Endothelial cell of umbilical vein (primary cell): Measurements from ENCODE around the gene MYLK. TPM values are rescaled to one million over a fixed set of nuclear protein-coding genes. Genes with fewer than 3 reads are reported as not detected.

Experiments used
- BruUV-seq: library from RNA; stranded (reverse); fragments of 400-500 nt; replicated peaks from 2 replicates; lab custom pipeline; 2021; lab: Mats Ljungman, UMichigan
- CTCF ChIA-PET: fragments of 300-600, 350-600 bp; sonication (Branson Sonifier 250); formaldehyde crosslinking; loops from one replicate; lab custom pipeline; 2021; ENCODE audit warnings: antibody characterized with exemption, inconsistent platforms; lab: Charles Lee
- POLR2A ChIA-PET: fragments of 300-600, 350-600 bp; sonication (Branson Sonifier 250); formaldehyde crosslinking; loops from one replicate; lab custom pipeline; 2021; ENCODE audit warnings: antibody characterized with exemption, inconsistent platforms; lab: Charles Lee
- DNase-seq: peaks from one replicate; pipeline ENCODE4 v3.0.0-alpha.2; 2011; ENCODE audit warnings: low read depth, low spot score
- FAIRE-seq: peaks from 2 replicates; lab custom pipeline; 2011; peaks lifted over from hg19 to GRCh38; lab: Jason Lieb, UNC
- H2AFZ ChIP-seq: 2 replicates; pipeline ENCODE4 v1.6.0; 2012; ENCODE audit warnings: low read depth, low read length, control low read depth, inconsistent platforms
- H3K27ac ChIP-seq: 2 replicates; pipeline ENCODE4 v1.5.1; 2011; ENCODE audit warnings: low read depth, mild to moderate bottlenecking, control low read depth, low read length, moderate library complexity; ENCODE audit not compliant: insufficient read depth
- H3K27me3 ChIP-seq, 2 experiments: 2 replicates each; pipeline versions ENCODE4 v1.6.0 to v1.6.1; 2011; ENCODE audit warnings: low read length in 2 of 2, mixed read lengths in 1 of 2; ENCODE audit not compliant: control insufficient read depth in 2 of 2, insufficient read depth in 2 of 2
- H3K36me3 ChIP-seq, 2 experiments: 2 replicates in 1 of 2; 3 replicates in 1 of 2; pipeline ENCODE4 v1.5.1; 2011; ENCODE audit warnings: low read length in 2 of 2, mild to moderate bottlenecking in 1 of 2, moderate library complexity in 1 of 2; ENCODE audit not compliant: control insufficient read depth in 2 of 2, insufficient read depth in 2 of 2; ENCODE audit errors: extremely low read depth in 1 of 2
- H3K4me1 ChIP-seq: 3 replicates; pipeline ENCODE4 v1.5.1; 2011; ENCODE audit warnings: mild to moderate bottlenecking, low read length; ENCODE audit not compliant: control insufficient read depth, insufficient read depth; ENCODE audit errors: extremely low read depth
- H3K4me2 ChIP-seq: 2 replicates; pipeline ENCODE4 v1.6.1; 2011; ENCODE audit warnings: low read length, control low read depth, mixed read lengths; ENCODE audit not compliant: insufficient read depth
- H3K4me3 ChIP-seq, 3 experiments: fragments of 200-600 bp in 1 of 3; sonication (generic), shearing (Covaris generic) in 1 of 3; replicated peaks in 1 of 3; 2 replicates each; pipeline ENCODE4 v1.5.1; 2011 to 2016; ENCODE audit warnings: control low read depth in 3 of 3, low read length in 3 of 3, mild to moderate bottlenecking in 2 of 3, inconsistent platforms in 1 of 3, low read depth in 1 of 3, moderate library complexity in 1 of 3; ENCODE audit not compliant: insufficient read depth in 1 of 3
- H3K79me2 ChIP-seq: 2 replicates; pipeline ENCODE4 v1.6.0; 2012; ENCODE audit warnings: low read length, inconsistent platforms; ENCODE audit not compliant: control insufficient read depth, insufficient read depth
- H3K9ac ChIP-seq: replicated peaks from 2 replicates; pipeline ENCODE3; 2011; ENCODE audit warnings: low read length, control low read depth; ENCODE audit not compliant: insufficient read depth; ENCODE audit errors: extremely low read depth
- H3K9me1 ChIP-seq: replicated peaks from 3 replicates; pipeline ENCODE4 v1.6.0; 2011; ENCODE audit warnings: mild to moderate bottlenecking, low read length; ENCODE audit not compliant: control insufficient read depth, insufficient read depth; ENCODE audit errors: extremely low read depth
- H3K9me3 ChIP-seq: replicated peaks from 2 replicates; pipeline ENCODE4 v1.5.1; 2012; ENCODE audit warnings: low read length, inconsistent platforms; ENCODE audit not compliant: control insufficient read depth, insufficient read depth
- H4K20me1 ChIP-seq: replicated peaks from 2 replicates; pipeline ENCODE3; 2011; ENCODE audit warnings: mild to moderate bottlenecking, low read length; ENCODE audit not compliant: control insufficient read depth, insufficient read depth; ENCODE audit errors: extremely low read depth
- EZH2 ChIP-seq: IDR thresholded peaks from 2 replicates; pipeline ENCODE4 v1.6.1; 2012; ENCODE audit warnings: borderline replicate concordance, low read depth, mild to moderate bottlenecking, moderate library complexity, low read length, inconsistent platforms; ENCODE audit not compliant: severe bottlenecking
- FOS ChIP-seq: IDR thresholded peaks from 2 replicates; pipeline ENCODE4 v1.6.1; 2011; ENCODE audit warnings: mild to moderate bottlenecking, low read length, moderate library complexity, borderline replicate concordance; ENCODE audit not compliant: insufficient read depth
- JUN ChIP-seq: IDR thresholded peaks from 2 replicates; pipeline ENCODE4 v1.6.1; 2011; ENCODE audit warnings: borderline replicate concordance, low read depth; ENCODE audit not compliant: insufficient read length, insufficient read depth
- MYC ChIP-seq: IDR thresholded peaks from one replicate; pipeline ENCODE4 v1.6.1; 2011; ENCODE audit warnings: mild to moderate bottlenecking, low read depth, low read length
- POLR2A ChIP-seq: IDR thresholded peaks from 2 replicates; pipeline ENCODE4 v1.6.1; 2012; ENCODE audit warnings: low read depth, mild to moderate bottlenecking, control low read depth, low read length
- POLR2AphosphoS5 ChIP-seq: IDR thresholded peaks from 2 replicates; pipeline ENCODE4 v1.6.1; 2012; ENCODE audit warnings: low read depth, mild to moderate bottlenecking, control low read depth, low read length, moderate library complexity; ENCODE audit not compliant: insufficient read depth
- dilution Hi-C: fragments of 300-500 bp; cut with MboI; formaldehyde crosslinking; loops from one replicate; pipeline ENCODE4 v1.15.0; 2019; ENCODE audit warnings: low sequenced_read_pairs; ENCODE audit not compliant: extremely low pct_ligation_motif_present
- intact Hi-C: fragments of 100-400 bp; cut with micrococcal nuclease; formaldehyde crosslinking; loops from one replicate; pipeline ENCODE4 v1.10.0; 2022
- polyA plus RNA-seq, 4 experiments: library from polyadenylated mRNA; depleted of rRNA in 3 of 4; stranded (reverse) in 3 of 4; unstranded in 1 of 4; fragments of >200 nt; gene quantifications; 2 replicates each; pipeline versions ENCODE4 v1.2.1 to v1.2.3, GENCODE V29; 2011 to 2012; ENCODE audit warnings: missing spikeins in 1 of 4
- total RNA-seq: library from RNA; stranded (reverse); gene quantifications from 2 replicates; pipeline ENCODE4 v1.2.3, GENCODE V29; 2021
- TF ChIP-seq, protein P1 (sequence below): IDR thresholded peaks from 2 replicates; pipeline ENCODE4 v1.6.1; 2011; ENCODE audit not compliant: insufficient read depth, insufficient read length
- TF ChIP-seq, protein P2 (sequence below), 2 donors: IDR thresholded peaks; 1 replicate in 1 of 2; 2 replicates in 1 of 2; pipeline ENCODE4 v1.5.1; 2011; ENCODE audit warnings: low read length in 2 of 2, mild to moderate bottlenecking in 2 of 2, moderate library complexity in 2 of 2, control low read depth in 1 of 2, inconsistent platforms in 1 of 2, low read depth in 1 of 2; ENCODE audit not compliant: insufficient read depth in 1 of 2; ENCODE audit errors: extremely low read depth in 1 of 2

MYLK gene
- total and polyA plus RNA-seq, 2 donors (not counting 3 experiments of a cell fraction or from before 2014, with no cell fraction given): 10.0 to 22.2 TPM

DNA sequence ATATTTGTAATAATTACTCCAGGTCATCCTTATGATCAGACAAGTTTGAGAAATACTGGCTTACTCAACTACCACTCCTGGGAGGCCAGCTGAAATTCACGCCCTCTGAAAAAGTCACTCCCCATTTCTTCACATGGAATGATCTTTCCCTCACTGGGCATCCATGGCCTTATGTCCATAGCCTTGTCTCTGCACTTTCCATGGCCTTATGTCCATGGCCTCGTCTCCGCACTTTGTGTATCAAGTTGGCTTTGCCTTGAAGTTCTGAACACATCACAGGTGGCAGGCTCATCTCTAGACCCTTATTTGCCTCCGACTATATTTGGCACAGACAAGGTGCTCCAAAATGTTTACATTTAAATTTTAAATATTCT lies 241.2 kb downstream of the MYLK start:
- intact Hi-C loops (loop anchor here (1.0 to 10.0 kb wide), 4 partner anchors 58 to 322 kb away; partner anchors contain the start of genes CCDC14 and HACD2), dilution Hi-C loops (no loop called here)
- FAIRE-seq: no peak
- Histone ChIP-seq H3K9me1 (no peaks in the 10 kb centered on the region), H3K4me1 (no peaks in the 10 kb centered on the region), H3K4me3 (no peak overlapping the region), H3K9me3 (no peaks in the 10 kb centered on the region), H4K20me1 (no peaks in the 10 kb centered on the region), H3K9ac (no peak overlapping the region), H3K36me3 (no peaks in the 10 kb centered on the region), H3K27me3 (no peaks in the 10 kb centered on the region), H3K27ac (no peak overlapping the region), H3K4me2 (no peak overlapping the region), H2AFZ (no peak overlapping the region), H3K79me2 (no peaks in the 10 kb centered on the region)
- no peak for DNase-seq
- POLR2A ChIA-PET: no interaction called here
- no TSS peak for BruUV-seq
- TF ChIP-seq POLR2AphosphoS5 (no peak), MYC (no peak), FOS (no peak)
- CTCF ChIA-PET: interaction anchor here (1.0 to 9.1 kb wide), 22 partner anchors 10 to 84 kb away, joined by 3 to 186 read pairs (median 8); partner anchors contain the start of gene HACD2

- FAIRE-seq: peak; percentile 97
- H3K4me1 ChIP-seq: no peaks in the 10 kb centered on the region
Observed at GRCh38 chr3:123642182-123642956, 241.8 kb downstream of the MYLK start.

More at GRCh38 chr3:123642182-123642956, 241.8 kb downstream of the MYLK start:
- TF ChIP-seq, protein P1, sequence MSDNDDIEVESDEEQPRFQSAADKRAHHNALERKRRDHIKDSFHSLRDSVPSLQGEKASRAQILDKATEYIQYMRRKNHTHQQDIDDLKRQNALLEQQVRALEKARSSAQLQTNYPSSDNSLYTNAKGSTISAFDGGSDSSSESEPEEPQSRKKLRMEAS: peak; percentile 84
- TF ChIP-seq, protein P2, sequence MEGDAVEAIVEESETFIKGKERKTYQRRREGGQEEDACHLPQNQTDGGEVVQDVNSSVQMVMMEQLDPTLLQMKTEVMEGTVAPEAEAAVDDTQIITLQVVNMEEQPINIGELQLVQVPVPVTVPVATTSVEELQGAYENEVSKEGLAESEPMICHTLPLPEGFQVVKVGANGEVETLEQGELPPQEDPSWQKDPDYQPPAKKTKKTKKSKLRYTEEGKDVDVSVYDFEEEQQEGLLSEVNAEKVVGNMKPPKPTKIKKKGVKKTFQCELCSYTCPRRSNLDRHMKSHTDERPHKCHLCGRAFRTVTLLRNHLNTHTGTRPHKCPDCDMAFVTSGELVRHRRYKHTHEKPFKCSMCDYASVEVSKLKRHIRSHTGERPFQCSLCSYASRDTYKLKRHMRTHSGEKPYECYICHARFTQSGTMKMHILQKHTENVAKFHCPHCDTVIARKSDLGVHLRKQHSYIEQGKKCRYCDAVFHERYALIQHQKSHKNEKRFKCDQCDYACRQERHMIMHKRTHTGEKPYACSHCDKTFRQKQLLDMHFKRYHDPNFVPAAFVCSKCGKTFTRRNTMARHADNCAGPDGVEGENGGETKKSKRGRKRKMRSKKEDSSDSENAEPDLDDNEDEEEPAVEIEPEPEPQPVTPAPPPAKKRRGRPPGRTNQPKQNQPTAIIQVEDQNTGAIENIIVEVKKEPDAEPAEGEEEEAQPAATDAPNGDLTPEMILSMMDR (IDR thresholded peaks at IDR 0.05; ENCODE audit: extremely low read depth in 1 of 2, insufficient read depth in 1 of 2, low read depth in 1 of 2, low read length in 2 of 2): peak; percentile 85 to 97
- TF ChIP-seq POLR2AphosphoS5: no peak
- no peak for TF ChIP-seq POLR2A
- TF ChIP-seq JUN: no peak
- no peak for TF ChIP-seq FOS
- TF ChIP-seq EZH2: no peak
- TF ChIP-seq MYC: no peak
- no peak overlapping the region for H3K4me3 ChIP-seq
- no peak overlapping the region for H3K9ac ChIP-seq
- no peak overlapping the region for H2AFZ ChIP-seq
- CTCF ChIA-PET: interaction anchor here (0.6 to 9.1 kb wide), 39 partner anchors 10 to 463 kb away, joined by 3 to 186 read pairs (median 4); partner anchors contain the start of gene HACD2
- no peaks in the 10 kb centered on the region for H3K79me2 ChIP-seq
- POLR2A ChIA-PET: interaction anchor here (0.8 kb wide), 1 partner anchor 11 kb away, joined by 3 read pairs; no protein-coding TSS in a partner anchor
- no peaks in the 10 kb centered on the region for H4K20me1 ChIP-seq
- DNase-seq: peak; percentile 90
- no peaks in the 10 kb centered on the region for H3K9me3 ChIP-seq
- BruUV-seq: no TSS peak
- H3K27me3 ChIP-seq: no peaks in the 10 kb centered on the region
- H3K27ac ChIP-seq: no peak overlapping the region
- intact Hi-C loops (loop anchor here (1.0 to 10.0 kb wide), 4 partner anchors 57 to 322 kb away; partner anchors contain the start of genes CCDC14 and HACD2), dilution Hi-C loops (no loop called here)
- no peaks in the 10 kb centered on the region for H3K9me1 ChIP-seq
- H3K4me2 ChIP-seq: no peak overlapping the region
- H3K36me3 ChIP-seq: no peaks in the 10 kb centered on the region
